ENCODE results near the gene POLN. TPM values are rescaled to one million over a fixed set of nuclear protein-coding genes. Genes with fewer than 3 reads are reported as not detected.
A peak's percentile ranks its signal among the peaks of the same experiment; 100 is the strongest.
"Not testable (repeated sequence)": the region's sequence is repeated elsewhere in the genome, so short reads cannot be mapped to it uniquely, and the experiment has no call there.

The POLN gene
- total RNA-seq, 1 experiment from 2014 or later = 0.10 TPM

DNA sequence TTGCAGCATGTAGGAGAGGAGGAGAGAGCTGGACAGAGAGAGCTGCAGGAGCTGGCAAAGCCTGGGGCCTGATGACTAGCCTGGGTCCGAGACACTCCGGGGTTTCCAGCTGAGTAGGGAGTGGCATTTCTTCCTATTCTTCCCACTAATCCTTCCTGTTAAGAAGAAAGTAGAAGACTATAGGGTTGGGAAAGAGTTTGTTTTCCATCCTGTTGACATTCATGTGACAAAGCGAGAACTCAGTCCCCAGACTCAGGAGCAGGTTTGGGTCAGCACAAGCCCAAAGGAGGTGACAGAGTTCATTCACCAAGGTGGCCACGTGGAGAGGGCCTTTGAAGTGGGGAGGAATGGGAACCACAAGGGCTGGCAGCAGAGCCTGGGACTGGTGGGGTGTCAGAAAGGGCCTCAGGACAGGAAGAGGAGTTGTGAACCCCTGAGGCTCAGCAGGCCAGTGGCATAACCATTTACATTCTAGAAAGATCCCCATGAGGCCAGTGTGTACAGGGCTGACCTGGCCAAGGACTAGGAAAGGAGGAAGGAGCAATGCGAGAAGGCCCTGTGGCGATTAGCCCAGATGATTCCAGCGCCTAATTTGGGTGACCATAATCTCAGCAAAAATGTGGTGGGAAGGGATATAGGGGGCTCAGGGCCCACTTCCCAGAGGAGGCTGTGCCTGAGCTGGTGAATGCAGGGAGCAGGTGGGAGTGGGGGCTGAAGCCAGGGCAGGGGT, 3.3 kb upstream of the POLN start:
- no peak for DNase-seq (ENCODE audit: low read depth)
- in situ Hi-C loops (cut with HindIII; ENCODE audit: low pct_unique_long_range_greater_than_20kb, low sequenced_read_pairs) = no loop called here

DNA sequence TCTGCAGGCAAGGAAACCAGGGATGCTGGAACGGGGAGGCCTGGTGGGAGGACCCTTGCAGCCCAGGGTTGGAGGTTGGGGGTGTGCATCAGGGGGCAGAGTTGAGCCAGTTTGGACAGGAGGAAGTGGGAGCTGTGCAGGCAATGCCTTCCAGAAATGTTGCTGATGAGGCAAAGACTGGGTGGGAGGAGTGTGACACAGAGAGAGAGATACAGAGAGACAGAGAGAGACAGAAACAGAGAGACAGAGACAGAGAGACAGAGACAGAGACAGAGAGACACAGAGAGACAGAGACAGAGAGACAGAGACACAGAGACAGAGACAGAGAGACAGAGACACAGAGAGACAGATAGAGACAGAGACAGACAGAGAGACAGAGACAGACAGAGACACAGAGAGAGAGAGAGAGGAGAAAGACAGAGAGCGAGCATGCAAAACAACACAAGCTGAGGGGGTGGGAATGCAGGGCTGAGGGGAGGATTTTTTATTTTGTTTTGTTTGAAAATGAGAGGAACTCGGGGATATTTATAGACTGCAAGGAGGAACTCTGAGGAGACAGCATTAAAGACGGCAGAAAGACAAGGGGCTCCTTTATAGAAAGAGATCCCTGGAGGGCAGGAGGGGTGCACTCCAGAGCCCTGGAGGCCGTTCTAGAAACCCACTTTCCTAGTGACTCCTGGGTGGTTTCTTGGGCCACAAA, 1.9 kb upstream of the POLN start:
- no peak for DNase-seq (ENCODE audit: low read depth)
- in situ Hi-C loops (cut with HindIII; ENCODE audit: low pct_unique_long_range_greater_than_20kb, low sequenced_read_pairs) = no loop called here

DNA sequence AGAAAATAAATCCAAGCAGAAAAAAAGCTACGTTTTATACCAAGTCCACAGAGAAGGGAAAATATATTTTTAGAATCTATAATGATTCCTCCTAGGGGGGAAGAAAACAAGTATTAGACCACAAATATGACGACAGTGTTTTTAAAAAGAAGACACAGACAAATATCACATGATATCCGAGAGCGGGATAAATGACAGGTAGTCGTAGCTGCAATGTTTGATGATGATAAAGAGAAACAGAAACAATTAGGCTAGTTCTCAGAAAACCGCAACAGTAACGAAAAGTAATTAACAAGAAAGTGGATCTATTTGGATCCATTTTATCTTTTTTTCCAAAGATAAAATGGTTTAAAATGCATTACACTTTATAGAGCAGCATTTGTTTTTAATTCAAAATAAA, 918 bp downstream of the POLN start:
- in situ Hi-C loops (cut with HindIII; ENCODE audit: low pct_unique_long_range_greater_than_20kb, low sequenced_read_pairs) = no loop called here
- DNase-seq (ENCODE audit: low read depth) = no peak

DNA sequence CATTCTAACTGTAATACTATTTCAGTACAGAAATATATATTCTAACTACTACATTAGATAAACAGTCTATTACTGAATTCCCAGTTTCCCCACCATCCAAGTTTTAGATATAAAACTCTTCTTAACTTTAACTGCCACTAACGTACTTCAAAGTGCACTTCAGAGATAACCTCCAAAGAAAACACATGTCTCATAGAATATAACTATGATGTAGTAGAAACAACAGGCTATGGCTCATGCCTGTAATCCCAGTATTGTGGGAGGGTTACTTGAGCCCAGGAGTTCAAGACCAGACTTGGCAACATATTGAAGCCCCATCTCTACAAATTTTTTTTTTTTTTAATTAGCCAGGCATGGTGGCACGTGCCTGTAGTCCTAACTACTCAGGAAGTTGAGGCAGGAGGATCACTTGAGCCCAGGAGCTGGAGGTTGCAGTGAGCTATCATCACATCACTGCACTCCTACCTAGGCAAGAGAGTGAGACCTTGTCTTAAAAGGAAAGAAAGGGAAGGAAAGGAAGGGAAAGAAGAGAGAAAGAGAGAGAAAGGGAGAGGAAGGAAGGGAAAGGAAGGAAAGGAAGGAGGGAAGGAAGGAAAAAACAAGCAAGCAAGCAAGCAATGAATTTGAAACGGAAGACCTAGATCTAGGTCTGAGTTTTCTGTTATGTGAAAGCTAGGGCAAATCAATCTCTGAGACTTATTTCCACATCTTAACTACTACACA, 4.8 kb downstream of the POLN start:
- in situ Hi-C loops (cut with HindIII; ENCODE audit: low pct_unique_long_range_greater_than_20kb, low sequenced_read_pairs) = no loop called here
- DNase-seq (ENCODE audit: low read depth) = no peak

DNA sequence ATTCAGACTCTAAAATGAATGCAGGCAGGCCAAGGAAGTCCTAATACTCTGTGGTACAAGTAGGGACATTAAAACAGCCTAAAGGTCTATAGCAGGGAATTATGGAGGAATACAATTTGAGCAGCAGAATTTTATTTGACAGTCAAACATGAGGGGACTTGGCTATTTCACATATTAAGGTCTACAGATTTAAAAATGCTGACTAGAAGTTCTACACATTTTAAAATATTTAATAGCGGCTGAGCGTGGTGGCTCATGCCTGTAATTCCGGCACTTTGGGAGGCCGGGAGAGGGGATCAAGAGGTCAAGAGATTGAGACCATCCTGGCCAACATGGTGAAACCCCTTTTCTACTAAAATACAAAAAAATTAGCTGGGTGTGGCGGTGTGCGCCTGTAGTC, 10.8 kb downstream of the POLN start:
- DNase-seq (ENCODE audit: low read depth) = no peak
- in situ Hi-C loops (cut with HindIII; ENCODE audit: low pct_unique_long_range_greater_than_20kb, low sequenced_read_pairs) = no loop called here

DNA sequence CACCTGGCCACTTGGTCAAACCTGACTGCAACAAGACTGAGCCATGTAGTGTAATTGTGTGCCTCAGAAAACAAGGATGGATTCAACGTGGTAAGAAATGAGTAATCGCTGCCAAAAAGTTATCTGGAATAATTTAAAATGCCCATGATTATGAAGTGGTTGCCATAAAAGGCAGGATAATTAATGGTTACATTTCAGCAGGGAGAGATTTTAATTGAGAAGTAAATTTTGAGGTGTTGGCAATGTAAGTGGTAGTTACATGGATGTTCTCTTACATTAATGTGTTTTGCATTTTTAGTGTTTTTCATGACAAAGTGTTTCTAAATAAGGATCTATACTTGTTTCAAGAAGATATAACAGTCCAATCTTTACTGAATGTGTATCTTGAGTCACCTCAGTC, 15.7 kb downstream of the POLN start:
- in situ Hi-C loops (cut with HindIII; ENCODE audit: low pct_unique_long_range_greater_than_20kb, low sequenced_read_pairs) = no loop called here
- no peak for DNase-seq (ENCODE audit: low read depth)

DNA sequence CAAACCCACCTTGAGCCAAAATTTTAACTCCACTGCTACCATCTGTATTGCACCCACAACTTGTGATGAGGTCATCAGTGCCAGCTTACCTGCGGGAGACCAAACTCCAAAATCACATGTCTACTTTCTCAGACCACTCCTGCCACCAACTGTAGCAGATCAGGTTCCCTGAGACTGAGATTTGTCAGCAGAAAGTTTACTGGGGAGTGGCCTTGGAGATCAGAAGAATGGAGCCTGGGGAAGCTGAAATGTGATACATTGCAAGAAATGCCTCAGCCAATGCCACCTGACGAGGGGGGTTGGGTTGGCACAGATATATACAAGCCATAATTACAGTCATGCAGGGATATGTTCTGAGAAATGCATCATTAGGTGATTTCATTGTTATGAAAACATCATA, 19.1 kb downstream of the POLN start:
- peak; percentile 9 for DNase-seq (ENCODE audit: low read depth)
- in situ Hi-C loops (cut with HindIII; ENCODE audit: low pct_unique_long_range_greater_than_20kb, low sequenced_read_pairs) = no loop called here

DNA sequence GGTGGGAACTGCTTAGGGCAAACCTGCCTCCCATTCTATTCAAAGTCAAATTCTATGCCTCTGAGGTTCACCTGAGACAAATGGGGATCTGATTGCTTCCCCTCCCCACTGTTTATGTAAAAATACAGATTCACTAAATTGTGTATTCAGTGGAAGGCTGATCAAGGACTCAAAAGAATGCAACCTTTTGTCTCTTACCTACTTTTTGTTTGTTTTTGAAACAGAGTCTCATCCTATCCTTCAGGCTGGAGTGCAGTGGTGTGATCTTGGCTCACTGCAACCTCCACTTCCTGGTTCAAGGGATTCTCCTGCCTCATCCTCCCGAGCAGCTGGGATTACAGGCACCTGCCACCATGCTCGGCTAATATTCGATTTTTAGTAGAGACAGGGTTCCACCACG, 20.5 kb downstream of the POLN start:
- DNase-seq (ENCODE audit: low read depth); in situ Hi-C loops (cut with HindIII; ENCODE audit: low pct_unique_long_range_greater_than_20kb, low sequenced_read_pairs): not testable (repeated sequence)

DNA sequence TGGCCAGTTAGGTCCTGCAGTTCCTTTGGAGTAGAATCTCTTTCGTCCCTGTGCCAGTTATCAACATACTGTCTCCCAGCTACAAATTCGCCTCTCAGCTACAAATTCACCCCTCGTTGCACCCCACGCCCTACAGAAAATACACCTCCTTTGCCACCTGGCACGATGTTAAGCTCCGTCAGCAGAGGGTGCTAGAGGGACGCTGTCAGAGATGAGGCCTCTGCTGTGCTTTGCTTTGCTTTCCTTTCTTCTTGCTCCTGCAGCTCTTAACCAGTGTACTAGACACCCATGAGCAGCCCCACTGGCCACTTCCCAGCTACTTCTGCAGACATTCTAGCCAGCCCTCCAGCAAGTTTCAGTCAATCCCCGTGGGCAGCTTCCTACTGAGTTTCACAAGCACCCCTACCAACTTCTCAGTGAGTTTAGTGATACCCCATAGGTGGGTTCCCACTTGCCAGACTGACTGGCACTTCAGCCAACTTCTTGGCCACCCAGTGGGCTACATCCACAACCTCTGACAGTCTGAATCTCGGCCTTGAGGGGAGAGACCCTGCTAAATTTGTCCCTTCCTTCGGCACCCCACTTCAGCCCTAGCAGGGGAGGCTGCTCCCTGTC, 21.8 kb downstream of the POLN start:
- DNase-seq (ENCODE audit: low read depth) = peak; percentile 59
- in situ Hi-C loops (cut with HindIII; ENCODE audit: low pct_unique_long_range_greater_than_20kb, low sequenced_read_pairs) = no loop called here

DNA sequence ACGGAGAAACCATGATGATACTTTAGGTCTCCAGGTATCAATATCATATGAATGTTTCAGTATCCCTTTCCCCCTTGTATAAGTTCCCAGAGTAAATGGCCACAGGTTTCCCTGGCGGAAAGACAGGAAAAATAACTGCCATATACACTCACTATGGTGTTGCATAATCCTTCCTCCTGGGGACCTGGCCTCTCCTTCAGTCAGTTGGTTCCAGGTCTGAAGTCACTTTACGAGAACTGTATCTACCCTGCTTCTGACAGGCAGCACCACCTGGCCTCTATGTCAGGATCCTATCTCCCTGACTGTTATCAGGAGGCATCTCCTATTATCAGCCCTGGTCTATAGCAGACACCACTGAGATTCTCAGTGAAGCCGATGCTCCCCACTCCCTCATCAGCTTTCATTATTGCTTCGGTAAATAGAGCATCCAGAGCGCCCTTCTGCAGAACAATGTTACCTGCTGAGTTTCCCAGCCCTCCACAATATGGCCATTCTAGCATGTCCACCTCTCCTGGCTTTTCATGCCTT, 22.6 kb downstream of the POLN start:
- in situ Hi-C loops (cut with HindIII; ENCODE audit: low pct_unique_long_range_greater_than_20kb, low sequenced_read_pairs) = no loop called here
- DNase-seq (ENCODE audit: low read depth) = no peak

DNA sequence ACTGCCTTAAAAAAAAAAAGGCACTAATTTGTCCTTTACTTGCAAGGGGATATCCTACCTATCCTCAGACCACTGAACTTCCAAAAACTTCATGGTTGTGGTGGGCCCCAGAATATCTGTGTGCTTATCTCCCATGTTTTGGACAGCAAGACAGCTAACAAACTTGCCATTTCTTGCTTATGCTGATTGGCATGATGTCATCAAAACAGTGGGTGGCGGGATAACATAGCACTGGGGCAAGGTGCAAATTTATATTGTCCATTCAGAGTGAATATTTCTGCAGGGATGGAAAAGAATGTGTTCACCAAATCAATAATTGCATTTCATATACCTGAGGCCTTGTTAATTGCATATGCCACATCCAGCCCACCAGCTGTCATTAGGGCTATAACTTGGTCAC, 23.5 kb downstream of the POLN start:
- in situ Hi-C loops (cut with HindIII; ENCODE audit: low pct_unique_long_range_greater_than_20kb, low sequenced_read_pairs) = no loop called here
- DNase-seq (ENCODE audit: low read depth) = no peak

DNA sequence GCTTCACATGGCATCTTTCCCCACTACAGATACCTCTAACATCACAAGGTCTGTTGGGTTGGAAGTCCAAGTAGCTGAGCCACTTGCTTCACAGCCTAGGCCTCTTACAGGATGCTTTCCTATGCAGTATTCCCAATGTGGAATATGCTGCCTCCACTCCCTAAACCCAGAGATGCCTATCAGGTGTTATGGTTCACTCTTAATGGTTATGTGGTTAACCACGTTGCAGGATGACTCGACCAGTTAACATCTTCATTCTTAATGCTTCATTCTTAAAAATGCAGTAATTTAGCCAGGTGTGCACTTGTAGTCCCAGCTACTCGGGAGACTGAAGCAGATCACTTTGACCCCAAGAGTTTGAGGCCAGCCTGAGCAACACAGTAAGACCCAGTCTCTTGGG, 24.2 kb downstream of the POLN start:
- in situ Hi-C loops (cut with HindIII; ENCODE audit: low pct_unique_long_range_greater_than_20kb, low sequenced_read_pairs) = no loop called here
- peak; percentile 38 for DNase-seq (ENCODE audit: low read depth)

DNA sequence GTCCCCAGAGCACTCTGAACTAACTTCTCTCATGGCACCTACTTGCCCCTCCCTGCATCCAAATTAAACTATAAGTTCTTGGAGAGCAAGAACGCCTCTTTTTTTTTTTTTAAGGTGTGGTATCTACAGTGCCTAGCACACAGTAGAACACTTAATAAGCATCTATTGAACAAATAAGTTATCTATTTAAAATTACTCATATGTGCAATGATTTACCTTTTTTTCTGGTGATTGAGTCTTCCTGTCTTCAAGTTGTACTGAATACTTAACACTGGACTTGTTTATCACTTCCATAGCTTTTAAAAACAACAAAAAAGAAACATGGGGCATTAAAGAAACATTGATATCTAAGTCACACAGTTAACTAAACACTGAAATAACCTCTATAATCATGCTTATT, 29.1 kb downstream of the POLN start:
- in situ Hi-C loops (cut with HindIII; ENCODE audit: low pct_unique_long_range_greater_than_20kb, low sequenced_read_pairs) = no loop called here
- DNase-seq (ENCODE audit: low read depth) = no peak

DNA sequence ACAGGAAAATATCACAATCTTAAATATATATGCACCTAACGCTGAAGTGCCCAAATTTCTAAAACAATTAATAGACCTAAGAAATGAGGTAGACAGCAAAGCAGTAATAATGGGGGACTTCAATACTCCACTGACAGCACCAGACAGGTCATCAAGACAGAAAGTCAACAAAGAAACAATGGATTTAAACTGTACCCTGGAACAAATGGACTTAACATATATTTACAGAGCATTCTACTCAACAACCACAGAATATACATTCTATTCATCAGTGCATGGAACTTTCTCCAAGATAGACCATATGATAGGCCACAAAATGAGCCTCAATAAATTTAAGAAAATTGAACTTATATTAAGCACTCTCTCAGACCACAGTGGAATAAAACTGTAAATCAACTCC, 39.1 kb downstream of the POLN start:
- DNase-seq (ENCODE audit: low read depth); in situ Hi-C loops (cut with HindIII; ENCODE audit: low pct_unique_long_range_greater_than_20kb, low sequenced_read_pairs): not testable (repeated sequence)

DNA sequence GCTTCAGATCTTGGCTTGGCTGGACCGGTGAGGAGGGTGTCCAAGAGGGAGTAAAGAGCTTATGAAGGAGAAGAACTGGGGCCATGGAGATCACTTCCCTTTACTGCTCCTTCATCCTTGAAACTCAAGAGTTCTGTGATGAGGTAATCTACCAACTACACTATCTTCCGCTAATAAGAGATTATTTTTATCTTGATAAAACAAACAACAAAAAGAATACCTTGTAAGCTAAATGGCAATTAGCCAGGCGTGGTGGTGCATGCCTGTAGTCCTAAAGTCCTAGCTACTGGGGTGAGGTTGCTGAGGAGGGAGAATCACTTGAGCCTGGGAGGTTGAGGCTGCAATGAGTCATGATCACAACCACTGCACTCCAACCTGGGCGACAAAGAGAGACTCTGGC, 47.4 kb downstream of the POLN start:
- DNase-seq (ENCODE audit: low read depth) = no peak
- in situ Hi-C loops (cut with HindIII; ENCODE audit: low pct_unique_long_range_greater_than_20kb, low sequenced_read_pairs) = no loop called here

DNA sequence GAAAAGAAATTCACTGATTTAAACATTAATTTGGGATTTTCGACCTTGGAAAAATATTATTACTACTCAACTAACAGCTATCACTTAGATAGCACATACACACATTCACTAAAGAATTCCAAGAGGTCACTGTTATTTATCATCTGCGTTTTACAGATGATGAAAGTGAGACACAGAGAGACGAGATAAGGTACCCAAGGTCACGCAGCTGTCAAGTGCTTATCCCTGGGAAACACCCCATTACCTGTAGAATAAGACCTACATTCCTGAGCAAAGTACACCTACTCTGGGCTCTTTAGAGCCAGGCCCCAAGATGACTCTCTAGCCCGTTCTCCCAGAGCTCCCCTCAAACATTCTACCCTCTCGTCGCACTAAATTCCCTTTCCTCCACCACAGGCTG, 48.6 kb downstream of the POLN start:
- in situ Hi-C loops (cut with HindIII; ENCODE audit: low pct_unique_long_range_greater_than_20kb, low sequenced_read_pairs) = no loop called here
- no peak for DNase-seq (ENCODE audit: low read depth)

DNA sequence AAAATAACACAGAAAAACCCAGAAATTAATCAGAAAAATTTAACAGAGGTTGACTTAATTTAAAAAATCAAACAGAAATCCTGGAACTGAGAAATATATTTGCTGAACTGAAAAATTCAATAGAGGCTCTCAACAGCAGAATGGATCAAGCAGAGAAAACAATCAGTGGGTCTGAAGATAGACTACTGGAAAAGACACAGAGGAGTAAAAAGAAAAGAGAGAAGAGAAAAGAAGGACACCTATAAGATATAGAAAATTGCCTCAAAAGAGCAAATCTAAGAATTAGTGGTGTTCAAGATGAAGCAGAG, 55.1 kb downstream of the POLN start:
- DNase-seq (ENCODE audit: low read depth) = no peak
- in situ Hi-C loops (cut with HindIII; ENCODE audit: low pct_unique_long_range_greater_than_20kb, low sequenced_read_pairs) = no loop called here

DNA sequence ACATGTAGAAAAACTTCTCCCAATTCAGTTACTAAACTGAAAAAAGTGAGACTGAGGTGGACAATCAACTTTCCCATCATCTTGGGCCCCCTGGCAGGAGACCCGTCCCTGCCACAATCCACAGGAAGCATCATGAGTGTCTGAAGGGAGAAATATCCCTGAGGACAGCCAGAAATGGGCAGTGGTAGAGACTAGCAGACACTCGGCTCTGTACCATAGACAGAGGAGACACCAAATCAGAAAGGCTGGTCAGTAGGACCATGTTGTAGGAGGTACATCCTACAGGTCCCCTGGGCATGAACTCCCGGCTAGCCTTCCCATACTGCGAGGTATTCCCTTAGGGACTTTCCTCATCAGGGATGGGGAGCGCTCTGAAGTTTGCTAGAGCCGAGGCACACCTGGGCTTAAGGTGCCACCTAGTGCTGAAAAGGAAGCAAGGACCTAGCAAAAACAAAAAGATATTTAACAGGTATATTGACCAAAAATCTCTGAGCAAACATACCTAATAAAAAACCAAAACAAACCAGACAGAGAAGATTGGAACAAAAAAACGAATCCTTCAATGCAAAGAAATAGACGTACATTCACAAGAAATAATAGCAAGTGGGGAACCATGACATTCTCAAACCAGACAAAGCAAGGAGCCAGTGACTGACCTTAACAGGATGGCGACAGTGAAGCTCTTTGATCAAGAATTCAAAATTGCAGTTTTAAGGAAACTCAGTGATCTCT, 55.6 kb downstream of the POLN start:
- in situ Hi-C loops (cut with HindIII; ENCODE audit: low pct_unique_long_range_greater_than_20kb, low sequenced_read_pairs) = no loop called here
- DNase-seq (ENCODE audit: low read depth) = no peak

Measured in Caki2 (cell line).